SK-MEL-5 (cell line): ENCODE results near the gene MISP3. TPM values are rescaled to one million over a fixed set of nuclear protein-coding genes. Genes with fewer than 3 reads are reported as not detected.

ENCODE experiments used
- total RNA-seq: library from RNA; depleted of rRNA; stranded (reverse); fragments of >200 nt; shearing (Covaris generic); gene quantifications from 2 replicates; pipeline ENCODE4 v1.2.3, GENCODE V29; 2014; rRNA removed

Gene MISP3
- total RNA-seq, 1 experiment from 2014 or later = 0.53 TPM

Other genes with a start within 250 kb of the MISP3 start
- gene NANOS3, start 195.7 kb upstream of the MISP3 start, total RNA-seq = not detected in 2 replicates
- 0.56 and 1.1 TPM in 2 replicates for gene BRME1, start 166.7 kb upstream of the MISP3 start, total RNA-seq
- 10.5 and 11.0 TPM in 2 replicates for gene CC2D1A, start 166.6 kb upstream of the MISP3 start, total RNA-seq
- not detected in 2 replicates for gene PODNL1, start 134.4 kb upstream of the MISP3 start, total RNA-seq
- 8.3 and 9.3 TPM in 2 replicates for gene DCAF15, start 120.3 kb upstream of the MISP3 start, total RNA-seq
- gene RFX1, start 66.5 kb upstream of the MISP3 start, total RNA-seq = 0.87 and 0.90 TPM in 2 replicates
- gene RLN3, start 44.6 kb upstream of the MISP3 start, total RNA-seq = not detected in 2 replicates
- 2.6 and 4.3 TPM in 2 replicates for gene IL27RA, start 41.0 kb upstream of the MISP3 start, total RNA-seq
- gene PALM3, start 10.7 kb upstream of the MISP3 start, total RNA-seq = not detected in 2 replicates
- gene C19orf67, start 13.0 kb downstream of the MISP3 start, total RNA-seq = not detected in 2 replicates
- gene SAMD1, start 18.0 kb downstream of the MISP3 start, total RNA-seq = 17.2 and 25.9 TPM in 2 replicates
- 15.3 and 19.7 TPM in 2 replicates for gene PRKACA, start 45.0 kb downstream of the MISP3 start, total RNA-seq
- gene ASF1B, start 63.8 kb downstream of the MISP3 start, total RNA-seq = 16.6 TPM in 2 replicates
- 5.0 and 8.1 TPM in 2 replicates for gene ADGRL1, start 133.4 kb downstream of the MISP3 start, total RNA-seq